Activated CD8-positive, alpha-beta T cell treated with anti-CD3 and anti-CD28 coated beads, Interleukin-2, amount 10 ng/mL, durations not matched to agents 7 days and 5 days (primary cell): ENCODE data around the gene NSD2. TPM values are rescaled to one million over a fixed set of nuclear protein-coding genes. Genes with fewer than 3 reads are reported as not detected.

ENCODE experiments used
- ATAC-seq: fragments of 150-1000 bp; cut with Tn5 transposase; one replicate; pipeline ENCODE4 v1.10.0; 2021; ENCODE audit warnings: moderate library complexity
- CTCF ChIA-PET: fragments of 350-600 bp; sonication (Branson Sonifier 250); formaldehyde crosslinking; loops from one replicate; lab custom pipeline; 2021; ENCODE audit warnings: antibody characterized with exemption; lab: Charles Lee
- POLR2A ChIA-PET: fragments of 350-600 bp; sonication (Branson Sonifier 250); formaldehyde crosslinking; loops from one replicate; lab custom pipeline; 2021; ENCODE audit warnings: antibody characterized with exemption; lab: Charles Lee
- DNase-seq: peaks from one replicate; pipeline ENCODE4 v3.0.0-alpha.2; 2020
- H3K27ac Mint-ChIP-seq: one replicate; pipeline ENCODE4 v1.8.0; 2021; ENCODE audit warnings: mild to moderate bottlenecking, mixed read lengths
- H3K27me3 Mint-ChIP-seq: one replicate; pipeline ENCODE4 v1.8.0; 2021; ENCODE audit warnings: low read depth, mixed read lengths
- H3K36me3 Mint-ChIP-seq: one replicate; pipeline ENCODE4 v1.8.0; 2021; ENCODE audit warnings: low read depth, mixed read lengths
- H3K4me1 Mint-ChIP-seq: one replicate; pipeline ENCODE4 v1.8.0; 2021; ENCODE audit warnings: low read depth, mixed read lengths
- H3K4me3 Mint-ChIP-seq: one replicate; pipeline ENCODE4 v1.8.0; 2021; ENCODE audit warnings: mild to moderate bottlenecking, mixed read lengths
- H3K9me3 Mint-ChIP-seq: one replicate; pipeline ENCODE4 v1.8.0; 2022; ENCODE audit warnings: mixed read lengths; ENCODE audit not compliant: insufficient read depth
- total RNA-seq, 2 experiments: library from RNA; stranded (reverse); gene quantifications; one replicate each; pipeline ENCODE4 v1.2.3, GENCODE V29; 2021

The NSD2 gene
- total RNA-seq, 2 experiments from 2014 or later = 287 to 290 TPM

DNA sequence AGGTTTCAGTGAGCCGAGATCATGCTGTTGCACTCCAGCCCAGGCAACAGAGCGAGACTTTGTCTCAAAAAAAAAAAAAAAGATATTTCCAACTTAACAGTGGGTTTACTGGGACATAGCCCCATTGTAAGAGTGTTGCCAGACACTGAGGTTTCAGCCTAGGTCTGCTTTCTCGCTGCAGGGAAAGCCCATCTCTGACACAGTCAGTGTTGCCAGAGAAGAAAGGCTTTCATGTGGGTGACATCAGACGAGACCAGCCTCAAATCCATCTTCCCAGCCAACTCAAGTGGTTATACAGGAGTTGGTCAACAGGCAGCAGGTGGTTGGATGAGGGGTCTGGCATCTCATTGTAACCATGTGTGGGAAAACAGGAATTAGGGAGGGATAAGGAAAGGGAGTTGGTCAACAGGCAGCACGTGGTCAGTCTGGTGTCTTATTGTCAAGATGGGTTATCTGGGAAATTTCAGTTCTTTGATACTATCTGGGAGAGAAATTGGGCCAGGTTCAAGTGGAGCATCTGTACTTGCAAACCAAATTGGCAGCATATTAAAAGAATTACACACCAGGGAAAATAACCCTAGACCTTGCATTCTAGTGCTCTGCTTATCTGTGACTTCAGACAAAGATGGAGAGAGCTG is 96.4 kb downstream of the NSD2 start:
- H3K4me1 Mint-ChIP-seq = no peaks in the 10 kb centered on the region
- peak overlapping the region; percentile 69 for H3K27ac Mint-ChIP-seq
- ATAC-seq = no peak
- CTCF ChIA-PET = no interaction called here
- DNase-seq = no peak
- H3K36me3 Mint-ChIP-seq = peaks cover 88% of the 10 kb centered on the region
- H3K27me3 Mint-ChIP-seq = no peaks in the 10 kb centered on the region
- POLR2A ChIA-PET = no interaction called here
- H3K9me3 Mint-ChIP-seq = no peaks in the 10 kb centered on the region
- H3K4me3 Mint-ChIP-seq = no peak overlapping the region

- Mint-ChIP-seq H3K4me3 (no peak overlapping the region), H3K4me1 (no peaks in the 10 kb centered on the region), H3K27me3 (no peaks in the 10 kb centered on the region), H3K27ac (no peak overlapping the region), H3K36me3 (peaks cover 88% of the 10 kb centered on the region), H3K9me3 (no peaks in the 10 kb centered on the region)
- ChIA-PET CTCF (no interaction called here), POLR2A (no interaction called here)
- ATAC-seq (no peak), DNase-seq (no peak)
These were observed 97.6 kb downstream of the NSD2 start for GRCh38 chr4:1968686-1969295.

- H3K36me3 Mint-ChIP-seq = peaks cover 90% of the 10 kb centered on the region
- H3K27me3 Mint-ChIP-seq = no peaks in the 10 kb centered on the region
- H3K4me1 Mint-ChIP-seq = no peaks in the 10 kb centered on the region
- peak overlapping the region; percentile 70 for H3K27ac Mint-ChIP-seq
- H3K4me3 Mint-ChIP-seq = no peak overlapping the region
- DNase-seq (no peak), ATAC-seq (no peak)
- POLR2A ChIA-PET = no interaction called here
- CTCF ChIA-PET = no interaction called here
- no peaks in the 10 kb centered on the region for H3K9me3 Mint-ChIP-seq
These were observed 98.9 kb downstream of the NSD2 start for GRCh38 chr4:1969928-1970723.

- no peaks in the 10 kb centered on the region for H3K4me1 Mint-ChIP-seq
- CTCF ChIA-PET = no interaction called here
- H3K9me3 Mint-ChIP-seq = no peaks in the 10 kb centered on the region
- H3K4me3 Mint-ChIP-seq = no peak overlapping the region
- peaks cover 90% of the 10 kb centered on the region for H3K36me3 Mint-ChIP-seq
- no peak overlapping the region for H3K27ac Mint-ChIP-seq
- POLR2A ChIA-PET = no interaction called here
- DNase-seq = no peak
- no peak for ATAC-seq
- H3K27me3 Mint-ChIP-seq = no peaks in the 10 kb centered on the region
These were observed 99.7 kb downstream of the NSD2 start for GRCh38 chr4:1970926-1971325.

GRCh38 chr4:1971456-1972200 is 100.4 kb downstream of the NSD2 start:
- POLR2A ChIA-PET = no interaction called here
- Mint-ChIP-seq H3K4me3 (no peak overlapping the region), H3K36me3 (peaks cover 89% of the 10 kb centered on the region), H3K9me3 (no peaks in the 10 kb centered on the region), H3K27me3 (no peaks in the 10 kb centered on the region), H3K27ac (no peak overlapping the region), H3K4me1 (no peaks in the 10 kb centered on the region)
- DNase-seq (no peak), ATAC-seq (no peak)
- CTCF ChIA-PET = no interaction called here

- H3K9me3 Mint-ChIP-seq = no peaks in the 10 kb centered on the region
- H3K36me3 Mint-ChIP-seq = peaks cover 88% of the 10 kb centered on the region
- DNase-seq (no peak), ATAC-seq (no peak)
- H3K4me1 Mint-ChIP-seq = no peaks in the 10 kb centered on the region
- POLR2A ChIA-PET = no interaction called here
- CTCF ChIA-PET = no interaction called here
- no peaks in the 10 kb centered on the region for H3K27me3 Mint-ChIP-seq
- no peak overlapping the region for H3K27ac Mint-ChIP-seq
- H3K4me3 Mint-ChIP-seq = no peak overlapping the region
These were observed 101.2 kb downstream of the NSD2 start for GRCh38 chr4:1972414-1972813.

GRCh38 chr4:1973218-1973617 is 102.0 kb downstream of the NSD2 start:
- DNase-seq (no peak), ATAC-seq (no peak)
- Mint-ChIP-seq H3K27me3 (no peaks in the 10 kb centered on the region), H3K4me1 (no peaks in the 10 kb centered on the region), H3K4me3 (no peak overlapping the region), H3K27ac (no peak overlapping the region), H3K36me3 (peaks cover 85% of the 10 kb centered on the region), H3K9me3 (no peaks in the 10 kb centered on the region)
- POLR2A ChIA-PET = no interaction called here
- CTCF ChIA-PET = no interaction called here

- Mint-ChIP-seq H3K4me1 (no peaks in the 10 kb centered on the region), H3K36me3 (peaks cover 85% of the 10 kb centered on the region), H3K27ac (no peak overlapping the region), H3K27me3 (no peaks in the 10 kb centered on the region), H3K9me3 (no peaks in the 10 kb centered on the region), H3K4me3 (no peak overlapping the region)
- no peak for DNase-seq
- CTCF ChIA-PET = no interaction called here
- POLR2A ChIA-PET = no interaction called here
- no peak for ATAC-seq
These were observed 102.5 kb downstream of the NSD2 start for GRCh38 chr4:1973661-1974060.

DNA sequence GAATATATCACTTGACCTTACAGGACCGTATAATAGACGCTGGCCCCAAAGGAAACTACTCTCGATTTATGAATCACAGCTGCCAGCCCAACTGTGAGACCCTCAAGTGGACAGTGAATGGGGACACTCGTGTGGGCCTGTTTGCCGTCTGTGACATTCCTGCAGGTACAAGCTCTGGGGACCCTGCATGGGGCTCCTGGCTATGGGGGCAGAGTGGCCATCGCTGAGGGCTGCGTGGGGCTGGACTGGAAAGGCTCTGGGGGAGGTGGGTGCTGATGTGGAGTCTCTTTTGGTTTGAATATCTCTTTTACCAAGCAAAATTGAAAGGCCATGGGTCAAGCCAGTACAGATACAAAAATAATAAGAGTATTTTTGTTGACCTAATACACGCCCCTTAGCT is 103.6 kb downstream of the NSD2 start:
- ATAC-seq (no peak), DNase-seq (no peak)
- ChIA-PET POLR2A (no interaction called here), CTCF (no interaction called here)
- Mint-ChIP-seq H3K36me3 (peaks cover 83% of the 10 kb centered on the region), H3K4me3 (no peak overlapping the region), H3K4me1 (no peaks in the 10 kb centered on the region), H3K27me3 (no peaks in the 10 kb centered on the region), H3K9me3 (no peaks in the 10 kb centered on the region), H3K27ac (peak overlapping the region; percentile 20)

GRCh38 chr4:1975391-1975801 is 104.2 kb downstream of the NSD2 start:
- ChIA-PET CTCF (no interaction called here), POLR2A (no interaction called here)
- H3K9me3 Mint-ChIP-seq = no peaks in the 10 kb centered on the region
- H3K4me1 Mint-ChIP-seq = no peaks in the 10 kb centered on the region
- DNase-seq (no peak), ATAC-seq (no peak)
- no peaks in the 10 kb centered on the region for H3K27me3 Mint-ChIP-seq
- H3K27ac Mint-ChIP-seq = peak overlapping the region; percentile 20
- no peak overlapping the region for H3K4me3 Mint-ChIP-seq
- peaks cover 83% of the 10 kb centered on the region for H3K36me3 Mint-ChIP-seq

DNA sequence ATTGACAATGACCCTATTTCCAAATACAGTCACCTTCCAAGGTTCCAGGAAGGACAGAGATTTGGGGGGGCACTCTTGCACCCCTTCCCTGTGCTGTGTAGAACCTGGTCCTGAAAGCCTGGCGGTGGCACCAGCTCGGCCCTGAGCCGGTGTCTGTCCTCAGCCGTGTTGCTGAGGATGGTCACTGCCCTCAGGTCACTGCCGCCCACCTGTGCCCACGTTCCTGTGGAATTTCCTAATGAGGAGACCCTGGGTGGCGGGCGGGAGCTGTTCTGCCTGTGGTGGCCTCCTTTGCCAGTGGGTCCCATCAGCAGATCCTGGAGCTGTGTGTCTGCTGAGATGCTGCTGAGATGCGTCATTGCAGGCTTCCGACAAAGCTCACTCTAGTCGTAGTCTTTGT is 104.7 kb downstream of the NSD2 start:
- no peaks in the 10 kb centered on the region for H3K27me3 Mint-ChIP-seq
- H3K4me1 Mint-ChIP-seq = no peaks in the 10 kb centered on the region
- ATAC-seq (no peak), DNase-seq (no peak)
- CTCF ChIA-PET = no interaction called here
- peaks cover 82% of the 10 kb centered on the region for H3K36me3 Mint-ChIP-seq
- POLR2A ChIA-PET = interaction anchor here (0.8 kb wide), 1 partner anchor 10 kb away, joined by 3 read pairs; no protein-coding TSS in a partner anchor
- no peaks in the 10 kb centered on the region for H3K9me3 Mint-ChIP-seq
- no peak overlapping the region for H3K27ac Mint-ChIP-seq
- H3K4me3 Mint-ChIP-seq = no peak overlapping the region
